IMR-90 (cell line): ENCODE measurements around the gene KCNJ10. TPM values are rescaled to one million over a fixed set of nuclear protein-coding genes. Genes with fewer than 3 reads are reported as not detected.

Source experiments
- ATAC-seq: fragments of 200-7000 bp; cut with Tn5 transposase; 2 replicates; pipeline ENCODE4 v1.9.1; 2020; ENCODE audit warnings: low read depth, mild to moderate bottlenecking, moderate library complexity
- BruUV-seq: library from RNA; stranded (reverse); fragments of 400-500 nt; replicated peaks from 2 replicates; lab custom pipeline; 2021; lab: Mats Ljungman, UMichigan
- CTCF ChIA-PET: fragments of 300-600 bp; formaldehyde crosslinking; extraction: SDS; loops from one replicate; lab custom pipeline; 2021; ENCODE audit warnings: antibody characterized with exemption; lab: Yijun Ruan, JAX
- POLR2A ChIA-PET: fragments of 300-600 bp; sonication (Branson Sonifier 250); formaldehyde crosslinking; loops from one replicate; lab custom pipeline; 2022; ENCODE audit warnings: antibody characterized with exemption; ENCODE audit not compliant: unreplicated experiment; lab: Charles Lee
- DNase-seq: peaks from one replicate; pipeline ENCODE4 v3.0.0; 2013
- H2AFZ ChIP-seq: replicated peaks from 2 replicates; pipeline ENCODE3; 2013; ENCODE audit warnings: low read length, mild to moderate bottlenecking; ENCODE audit not compliant: poor library complexity
- H2AK5ac ChIP-seq: 2 replicates; pipeline ENCODE4 v1.6.1; 2013; ENCODE audit warnings: low read depth, low read length, inconsistent platforms
- H2AK9ac ChIP-seq: replicated peaks from 2 replicates; pipeline ENCODE3; 2013; ENCODE audit warnings: mild to moderate bottlenecking, low read depth, low read length, moderate library complexity; ENCODE audit not compliant: poor library complexity
- H2BK120ac ChIP-seq: 2 replicates; pipeline ENCODE4 v1.6.1; 2013; ENCODE audit warnings: low read depth, low read length, inconsistent platforms
- H2BK15ac ChIP-seq: 3 replicates; pipeline ENCODE4 v1.6.1; 2013; ENCODE audit warnings: low read depth, low read length, inconsistent platforms
- H2BK20ac ChIP-seq: 2 replicates; pipeline ENCODE4 v1.6.1; 2013; ENCODE audit warnings: low read depth, mild to moderate bottlenecking, inconsistent platforms, low read length, moderate library complexity
- H2BK5ac ChIP-seq: 2 replicates; pipeline ENCODE4 v1.6.1; 2013; ENCODE audit warnings: mild to moderate bottlenecking, low read depth, low read length, inconsistent platforms; ENCODE audit not compliant: poor library complexity, severe bottlenecking
- H3K14ac ChIP-seq: replicated peaks from 2 replicates; pipeline ENCODE4 v1.6.1; 2013; ENCODE audit warnings: low read depth, low read length, inconsistent platforms
- H3K18ac ChIP-seq: 2 replicates; pipeline ENCODE4 v1.6.1; 2013; ENCODE audit warnings: low read depth, low read length, control low read depth
- H3K23ac ChIP-seq: 2 replicates; pipeline ENCODE4 v1.6.1; 2013; ENCODE audit warnings: low read depth, low read length, inconsistent platforms
- H3K27ac ChIP-seq: 2 replicates; pipeline ENCODE4 v1.5.1; 2013; ENCODE audit warnings: mild to moderate bottlenecking, control low read depth, low read length; ENCODE audit not compliant: insufficient read depth
- H3K27me3 ChIP-seq: 2 replicates; pipeline ENCODE4 v1.6.1; 2013; ENCODE audit warnings: low read length; ENCODE audit not compliant: control insufficient read depth, insufficient read depth
- H3K36me3 ChIP-seq: 2 replicates; pipeline ENCODE4 v1.6.1; 2013; ENCODE audit warnings: low read length, mixed read lengths; ENCODE audit not compliant: control insufficient read depth, insufficient read depth
- H3K4ac ChIP-seq: 2 replicates; pipeline ENCODE4 v1.6.1; 2013; ENCODE audit warnings: low read depth, low read length, inconsistent platforms
- H3K4me1 ChIP-seq: 2 replicates; pipeline ENCODE4 v1.6.1; 2013; ENCODE audit warnings: low read length, mixed read lengths; ENCODE audit not compliant: control insufficient read depth, insufficient read depth
- H3K4me2 ChIP-seq: 2 replicates; pipeline ENCODE4 v1.6.1; 2013; ENCODE audit warnings: low read depth, mild to moderate bottlenecking, control low read depth, low read length, moderate library complexity
- H3K4me3 ChIP-seq: 2 replicates; pipeline ENCODE4 v1.5.1; 2013; ENCODE audit warnings: low read depth, mild to moderate bottlenecking, control low read depth, low read length, moderate library complexity; ENCODE audit not compliant: insufficient read depth
- H3K56ac ChIP-seq: 2 replicates; pipeline ENCODE4 v1.6.1; 2013; ENCODE audit warnings: low read length, inconsistent platforms; ENCODE audit not compliant: insufficient read depth; ENCODE audit errors: extremely low read depth
- H3K79me1 ChIP-seq, 2 experiments: 2 replicates each; pipeline ENCODE4 v1.6.1; 2013; ENCODE audit warnings: low read length in 2 of 2, inconsistent platforms in 1 of 2, low read depth in 1 of 2
- H3K9ac ChIP-seq: 2 replicates; pipeline ENCODE4 v1.6.1; 2013; ENCODE audit warnings: low read depth, low read length, control low read depth
- H3K9me1 ChIP-seq: 2 replicates; pipeline ENCODE4 v1.6.1; 2013; ENCODE audit warnings: low read length, inconsistent platforms; ENCODE audit not compliant: insufficient read depth
- H3K9me3 ChIP-seq: 2 replicates; pipeline ENCODE4 v1.6.1; 2013; ENCODE audit warnings: low read length; ENCODE audit not compliant: control insufficient read depth, insufficient read depth
- H4K20me1 ChIP-seq: 2 replicates; pipeline ENCODE4 v1.6.1; 2013; ENCODE audit warnings: low read length, inconsistent platforms; ENCODE audit not compliant: insufficient read depth
- H4K5ac ChIP-seq: 2 replicates; pipeline ENCODE4 v1.6.1; 2013; ENCODE audit warnings: mild to moderate bottlenecking, low read depth, low read length, control low read depth
- H4K8ac ChIP-seq, 2 experiments: 2 replicates each; pipeline ENCODE4 v1.6.1; 2013; ENCODE audit warnings: low read depth in 2 of 2, low read length in 2 of 2, control low read depth in 1 of 2, inconsistent platforms in 1 of 2
- H4K91ac ChIP-seq: 2 replicates; pipeline ENCODE4 v1.6.1; 2013; ENCODE audit warnings: low read depth, low read length, inconsistent platforms; ENCODE audit not compliant: insufficient read depth
- BHLHE40 ChIP-seq: fragments of 150-350 bp; IDR thresholded peaks from 2 replicates; pipeline ENCODE4 v1.6.1; 2016; ENCODE audit warnings: mild to moderate bottlenecking, low read depth, low read length
- CEBPB ChIP-seq: IDR thresholded peaks from 2 replicates; pipeline ENCODE4 v1.6.1; 2012; ENCODE audit warnings: low read depth, low read length, improper control_type of control experiment
- CHD1 ChIP-seq: IDR thresholded peaks from 2 replicates; pipeline ENCODE4 v1.6.1; 2012; ENCODE audit warnings: low read depth, low read length, improper control_type of control experiment
- FOS ChIP-seq: fragments of 150-350 bp; IDR thresholded peaks from 2 replicates; pipeline ENCODE4 v1.6.1; 2016; ENCODE audit warnings: low read depth, low read length
- MAFK ChIP-seq: IDR thresholded peaks from 2 replicates; pipeline ENCODE4 v1.6.1; 2012; ENCODE audit warnings: low read depth, low read length, improper control_type of control experiment
- MAZ ChIP-seq: IDR thresholded peaks from 2 replicates; pipeline ENCODE4 v1.6.1; 2012; ENCODE audit warnings: low read depth, mild to moderate bottlenecking, low read length, improper control_type of control experiment, moderate library complexity, borderline replicate concordance
- MXI1 ChIP-seq: IDR thresholded peaks from 2 replicates; pipeline ENCODE4 v1.6.1; 2012; ENCODE audit warnings: low read depth, mild to moderate bottlenecking, low read length, moderate library complexity, borderline replicate concordance
- NFE2L2 ChIP-seq: fragments of 150-350 bp; IDR thresholded peaks from 2 replicates; pipeline ENCODE4 v1.6.1; 2016; ENCODE audit warnings: low read depth, mild to moderate bottlenecking, low read length
- POLR2A ChIP-seq: IDR thresholded peaks from 2 replicates; pipeline ENCODE4 v1.6.1; 2012; ENCODE audit warnings: mild to moderate bottlenecking, low read depth, low read length
- RAD21 ChIP-seq: IDR thresholded peaks from 2 replicates; pipeline ENCODE4 v1.6.1; 2012; ENCODE audit warnings: low read length, improper control_type of control experiment
- RCOR1 ChIP-seq: IDR thresholded peaks from 2 replicates; pipeline ENCODE4 v1.6.1; 2012; ENCODE audit warnings: mild to moderate bottlenecking, low read length, improper control_type of control experiment; ENCODE audit not compliant: insufficient replicate concordance
- RFX5 ChIP-seq: IDR thresholded peaks from 2 replicates; pipeline ENCODE4 v1.8.0; 2012; ENCODE audit warnings: low read depth, mild to moderate bottlenecking, low read length, moderate library complexity
- SMC3 ChIP-seq: fragments of 150-350 bp; IDR thresholded peaks from 2 replicates; pipeline ENCODE4 v1.6.1; 2016; ENCODE audit warnings: low read depth, mild to moderate bottlenecking, antibody characterized with exemption, low read length, moderate library complexity
- dilution Hi-C: fragments of 300-500 bp; cut with HindIII; formaldehyde crosslinking; loops from one replicate; pipeline ENCODE4 v1.14.3; 2018; ENCODE audit warnings: low sequenced_read_pairs; ENCODE audit not compliant: unreplicated experiment
- in situ Hi-C: fragments of 300-500 bp; cut with MboI; formaldehyde crosslinking; loops from 3 replicates; pipeline ENCODE4 v1.14.3; 2019; ENCODE audit warnings: low sequenced_read_pairs, inconsistent platforms, mixed read lengths
- intact Hi-C: fragments of 100-400 bp; cut with micrococcal nuclease; formaldehyde crosslinking; loops from 2 replicates; pipeline ENCODE4 v1.10.0; 2022
- polyA plus RNA-seq, 3 experiments: library from polyadenylated mRNA; depleted of rRNA; stranded (reverse); fragments of >200 nt; gene quantifications; 2 replicates each; pipeline ENCODE4 v1.2.3, GENCODE V29; 2012; ENCODE audit warnings: low replicate concordance in 1 of 3
- total RNA-seq: library from RNA; depleted of rRNA; stranded (reverse); fragments of >200 nt; gene quantifications from 2 replicates; pipeline ENCODE4 v1.2.3, GENCODE V29; 2012
- TF ChIP-seq, protein P1 (sequence below): fragments of 150-350 bp; IDR thresholded peaks from 2 replicates; pipeline ENCODE4 v1.6.1; 2016; ENCODE audit warnings: low read depth, mild to moderate bottlenecking, low read length, moderate library complexity, borderline replicate concordance
- TF ChIP-seq, protein P2 (sequence below): conservative IDR thresholded peaks from 2 replicates; pipeline ENCODE4 v1.5.1; 2012; ENCODE audit warnings: mild to moderate bottlenecking, low read depth, low read length, improper control_type of control experiment
- TF ChIP-seq, protein P3 (sequence below): fragments of 150-350 bp; IDR thresholded peaks from 2 replicates; pipeline ENCODE4 v1.6.1; 2017; ENCODE audit warnings: mild to moderate bottlenecking, antibody characterized with exemption, low read length, low read depth

The KCNJ10 gene
- total and polyA plus RNA-seq, 2 of the 4 experiments (the other 2 are of a cell fraction): not detected

DNA sequence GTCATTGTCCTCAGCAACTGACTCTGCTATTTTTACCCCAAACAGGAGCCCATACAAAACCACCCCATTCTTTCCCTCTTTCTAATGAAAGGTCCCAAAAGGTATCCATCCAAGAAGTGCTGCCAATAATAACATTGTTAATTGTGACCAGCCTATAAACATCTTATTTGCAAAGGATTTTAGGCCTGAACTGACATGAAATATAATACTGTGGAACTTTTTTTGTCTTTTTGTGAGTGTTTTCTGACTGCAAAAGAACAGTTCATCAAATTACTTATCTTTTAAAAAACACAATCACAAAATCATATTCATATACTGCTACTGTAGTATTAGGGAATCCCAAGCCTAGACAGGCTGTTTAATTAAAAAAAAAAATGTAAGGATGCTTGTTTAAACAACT is 41.5 kb downstream of the KCNJ10 start:
- Histone ChIP-seq H2AFZ (no peak overlapping the region), H2BK5ac (no peak overlapping the region), H3K79me1 (peaks cover 9 to 13% of the 10 kb centered on the region in 2 experiments), H3K14ac (no peak overlapping the region), H3K23ac (no peak overlapping the region), H4K5ac (no peak overlapping the region), H3K9me1 (peaks cover 4% of the 10 kb centered on the region; the same call in 1 of the 2 replicates), H2BK120ac (no peak overlapping the region), H3K9me3 (no peaks in the 10 kb centered on the region), H2AK5ac (no peak overlapping the region), H4K20me1 (no peaks in the 10 kb centered on the region), H2AK9ac (no peak overlapping the region), H2BK20ac (no peak overlapping the region), H2BK15ac (no peak overlapping the region), H3K56ac (no peak overlapping the region), H3K27ac (no peak overlapping the region), H4K8ac (no peak overlapping the region), H3K9ac (no peak overlapping the region), H3K36me3 (no peaks in the 10 kb centered on the region), H3K27me3 (peaks cover 3% of the 10 kb centered on the region), H3K18ac (no peak overlapping the region), H3K4me3 (no peak overlapping the region), H3K4ac (no peak overlapping the region), H3K4me2 (no peak overlapping the region), H4K91ac (no peak overlapping the region), H3K4me1 (peaks cover 6% of the 10 kb centered on the region)
- no TSS peak for BruUV-seq
- no peak for ATAC-seq
- dilution Hi-C loops (no loop called here), intact Hi-C loops (no loop called here), in situ Hi-C loops (no loop called here)
- ChIA-PET POLR2A (no interaction called here), CTCF (no interaction called here)
- TF ChIP-seq FOS (no peak), RAD21 (no peak), CEBPB (no peak), POLR2A (no peak), BHLHE40 (no peak), NFE2L2 (no peak), MXI1 (no peak), RCOR1 (no peak), SMC3 (no peak), MAFK (no peak), MAZ (no peak), CHD1 (no peak), RFX5 (no peak)
- TF ChIP-seq, protein P1, sequence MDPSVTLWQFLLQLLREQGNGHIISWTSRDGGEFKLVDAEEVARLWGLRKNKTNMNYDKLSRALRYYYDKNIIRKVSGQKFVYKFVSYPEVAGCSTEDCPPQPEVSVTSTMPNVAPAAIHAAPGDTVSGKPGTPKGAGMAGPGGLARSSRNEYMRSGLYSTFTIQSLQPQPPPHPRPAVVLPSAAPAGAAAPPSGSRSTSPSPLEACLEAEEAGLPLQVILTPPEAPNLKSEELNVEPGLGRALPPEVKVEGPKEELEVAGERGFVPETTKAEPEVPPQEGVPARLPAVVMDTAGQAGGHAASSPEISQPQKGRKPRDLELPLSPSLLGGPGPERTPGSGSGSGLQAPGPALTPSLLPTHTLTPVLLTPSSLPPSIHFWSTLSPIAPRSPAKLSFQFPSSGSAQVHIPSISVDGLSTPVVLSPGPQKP: no peak
- TF ChIP-seq, protein P2, sequence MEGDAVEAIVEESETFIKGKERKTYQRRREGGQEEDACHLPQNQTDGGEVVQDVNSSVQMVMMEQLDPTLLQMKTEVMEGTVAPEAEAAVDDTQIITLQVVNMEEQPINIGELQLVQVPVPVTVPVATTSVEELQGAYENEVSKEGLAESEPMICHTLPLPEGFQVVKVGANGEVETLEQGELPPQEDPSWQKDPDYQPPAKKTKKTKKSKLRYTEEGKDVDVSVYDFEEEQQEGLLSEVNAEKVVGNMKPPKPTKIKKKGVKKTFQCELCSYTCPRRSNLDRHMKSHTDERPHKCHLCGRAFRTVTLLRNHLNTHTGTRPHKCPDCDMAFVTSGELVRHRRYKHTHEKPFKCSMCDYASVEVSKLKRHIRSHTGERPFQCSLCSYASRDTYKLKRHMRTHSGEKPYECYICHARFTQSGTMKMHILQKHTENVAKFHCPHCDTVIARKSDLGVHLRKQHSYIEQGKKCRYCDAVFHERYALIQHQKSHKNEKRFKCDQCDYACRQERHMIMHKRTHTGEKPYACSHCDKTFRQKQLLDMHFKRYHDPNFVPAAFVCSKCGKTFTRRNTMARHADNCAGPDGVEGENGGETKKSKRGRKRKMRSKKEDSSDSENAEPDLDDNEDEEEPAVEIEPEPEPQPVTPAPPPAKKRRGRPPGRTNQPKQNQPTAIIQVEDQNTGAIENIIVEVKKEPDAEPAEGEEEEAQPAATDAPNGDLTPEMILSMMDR: no peak
- TF ChIP-seq, protein P3, sequence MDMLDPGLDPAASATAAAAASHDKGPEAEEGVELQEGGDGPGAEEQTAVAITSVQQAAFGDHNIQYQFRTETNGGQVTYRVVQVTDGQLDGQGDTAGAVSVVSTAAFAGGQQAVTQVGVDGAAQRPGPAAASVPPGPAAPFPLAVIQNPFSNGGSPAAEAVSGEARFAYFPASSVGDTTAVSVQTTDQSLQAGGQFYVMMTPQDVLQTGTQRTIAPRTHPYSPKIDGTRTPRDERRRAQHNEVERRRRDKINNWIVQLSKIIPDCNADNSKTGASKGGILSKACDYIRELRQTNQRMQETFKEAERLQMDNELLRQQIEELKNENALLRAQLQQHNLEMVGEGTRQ: no peak
- no peak for DNase-seq
